Ishikawa (cell line): ENCODE data around the gene HOXB7.

Source experiments
- CEBPB ChIP-seq: IDR thresholded peaks from 2 replicates; pipeline ENCODE4 v1.6.1; 2012
- EP300 ChIP-seq: IDR thresholded peaks from 2 replicates; pipeline ENCODE4 v1.6.1; 2012; ENCODE audit warnings: borderline replicate concordance
- FOXM1 ChIP-seq: IDR thresholded peaks from 2 replicates; pipeline ENCODE4 v1.6.1; 2012; ENCODE audit warnings: low read depth, borderline replicate concordance
- NFIC ChIP-seq: IDR thresholded peaks from 2 replicates; pipeline ENCODE4 v1.6.1; 2012
- RAD21 ChIP-seq: IDR thresholded peaks from 2 replicates; pipeline ENCODE4 v1.6.1; 2012; ENCODE audit warnings: low read depth
- TAF1 ChIP-seq: IDR thresholded peaks from 2 replicates; pipeline ENCODE4 v1.6.1; 2012; ENCODE audit warnings: low read depth, mild to moderate bottlenecking
- TCF12 ChIP-seq: IDR thresholded peaks from 2 replicates; pipeline ENCODE4 v1.6.1; 2012; ENCODE audit warnings: low read depth
- TEAD4 ChIP-seq: IDR thresholded peaks from 2 replicates; pipeline ENCODE4 v1.6.1; 2012
- YY1 ChIP-seq: IDR thresholded peaks from 2 replicates; pipeline ENCODE4 v1.6.1; 2012; ENCODE audit warnings: low read depth
- TF ChIP-seq, protein P1 (sequence below): IDR thresholded peaks from 2 replicates; pipeline ENCODE4 v1.6.1; 2012
- TF ChIP-seq, protein P2 (sequence below): IDR thresholded peaks from 2 replicates; pipeline ENCODE4 v1.6.1; 2012; ENCODE audit warnings: low read depth, mild to moderate bottlenecking

DNA sequence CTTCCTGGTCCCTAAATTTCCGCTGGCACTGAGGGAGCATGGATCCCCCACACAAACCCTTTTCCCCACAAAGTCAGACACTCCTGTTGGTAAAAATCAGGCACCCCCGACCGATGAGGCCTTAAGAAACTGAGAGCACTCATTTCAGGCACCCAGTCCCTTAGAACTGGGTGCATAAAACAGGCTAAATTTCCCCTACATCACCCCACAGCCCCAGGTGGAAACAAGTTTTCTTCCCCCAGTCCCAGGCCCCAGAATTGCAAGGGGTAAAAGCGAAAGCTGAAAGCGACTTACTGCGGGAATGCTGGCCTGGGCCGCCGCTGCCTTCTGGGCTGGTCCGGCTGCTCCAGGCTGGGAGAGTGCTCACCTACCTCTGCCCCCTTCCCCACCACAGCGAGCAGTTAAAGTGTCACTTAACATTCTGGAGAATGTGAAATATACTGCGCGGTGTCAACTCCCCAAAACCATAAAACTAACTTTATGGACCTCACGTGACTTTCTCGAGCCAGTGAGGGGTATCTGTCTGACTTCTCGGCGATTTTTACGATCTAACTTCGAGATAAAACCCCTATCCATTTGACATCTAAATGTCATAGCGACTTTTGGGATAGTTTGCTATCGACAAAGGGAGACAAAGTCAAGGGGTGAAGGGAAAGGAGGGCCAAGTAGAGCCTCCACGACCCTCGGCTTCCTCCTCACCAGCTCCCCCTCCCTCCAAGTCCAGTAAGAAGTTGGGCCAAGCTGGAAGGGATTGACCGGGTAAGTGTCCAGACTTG, 20.8 kb downstream of the HOXB7 start, which contains the start of gene HOXB3:
- TF ChIP-seq EP300 (peak; percentile 29; the same call in 1 of the 2 replicates), RAD21 (no peak), TCF12 (peak; percentile 55), FOXM1 (no peak), TEAD4 (peak; percentile 28; the same call in 1 of the 2 replicates), TAF1 (peak; percentile 34; the same call in 1 of the 2 replicates), YY1 (no peak), CEBPB (no peak), NFIC (no peak)
- TF ChIP-seq, protein P1, sequence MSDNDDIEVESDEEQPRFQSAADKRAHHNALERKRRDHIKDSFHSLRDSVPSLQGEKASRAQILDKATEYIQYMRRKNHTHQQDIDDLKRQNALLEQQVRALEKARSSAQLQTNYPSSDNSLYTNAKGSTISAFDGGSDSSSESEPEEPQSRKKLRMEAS: no peak
- TF ChIP-seq, protein P2, sequence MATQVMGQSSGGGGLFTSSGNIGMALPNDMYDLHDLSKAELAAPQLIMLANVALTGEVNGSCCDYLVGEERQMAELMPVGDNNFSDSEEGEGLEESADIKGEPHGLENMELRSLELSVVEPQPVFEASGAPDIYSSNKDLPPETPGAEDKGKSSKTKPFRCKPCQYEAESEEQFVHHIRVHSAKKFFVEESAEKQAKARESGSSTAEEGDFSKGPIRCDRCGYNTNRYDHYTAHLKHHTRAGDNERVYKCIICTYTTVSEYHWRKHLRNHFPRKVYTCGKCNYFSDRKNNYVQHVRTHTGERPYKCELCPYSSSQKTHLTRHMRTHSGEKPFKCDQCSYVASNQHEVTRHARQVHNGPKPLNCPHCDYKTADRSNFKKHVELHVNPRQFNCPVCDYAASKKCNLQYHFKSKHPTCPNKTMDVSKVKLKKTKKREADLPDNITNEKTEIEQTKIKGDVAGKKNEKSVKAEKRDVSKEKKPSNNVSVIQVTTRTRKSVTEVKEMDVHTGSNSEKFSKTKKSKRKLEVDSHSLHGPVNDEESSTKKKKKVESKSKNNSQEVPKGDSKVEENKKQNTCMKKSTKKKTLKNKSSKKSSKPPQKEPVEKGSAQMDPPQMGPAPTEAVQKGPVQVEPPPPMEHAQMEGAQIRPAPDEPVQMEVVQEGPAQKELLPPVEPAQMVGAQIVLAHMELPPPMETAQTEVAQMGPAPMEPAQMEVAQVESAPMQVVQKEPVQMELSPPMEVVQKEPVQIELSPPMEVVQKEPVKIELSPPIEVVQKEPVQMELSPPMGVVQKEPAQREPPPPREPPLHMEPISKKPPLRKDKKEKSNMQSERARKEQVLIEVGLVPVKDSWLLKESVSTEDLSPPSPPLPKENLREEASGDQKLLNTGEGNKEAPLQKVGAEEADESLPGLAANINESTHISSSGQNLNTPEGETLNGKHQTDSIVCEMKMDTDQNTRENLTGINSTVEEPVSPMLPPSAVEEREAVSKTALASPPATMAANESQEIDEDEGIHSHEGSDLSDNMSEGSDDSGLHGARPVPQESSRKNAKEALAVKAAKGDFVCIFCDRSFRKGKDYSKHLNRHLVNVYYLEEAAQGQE: no peak
